ENCODE measurements around the gene B3GLCT. TPM values are rescaled to one million over a fixed set of nuclear protein-coding genes. Genes with fewer than 3 reads are reported as not detected.

B3GLCT gene
- total and polyA plus RNA-seq, 2 donors (not counting 3 experiments of a cell fraction or from before 2014, with no cell fraction given) = 5.2 to 14.6 TPM

DNA sequence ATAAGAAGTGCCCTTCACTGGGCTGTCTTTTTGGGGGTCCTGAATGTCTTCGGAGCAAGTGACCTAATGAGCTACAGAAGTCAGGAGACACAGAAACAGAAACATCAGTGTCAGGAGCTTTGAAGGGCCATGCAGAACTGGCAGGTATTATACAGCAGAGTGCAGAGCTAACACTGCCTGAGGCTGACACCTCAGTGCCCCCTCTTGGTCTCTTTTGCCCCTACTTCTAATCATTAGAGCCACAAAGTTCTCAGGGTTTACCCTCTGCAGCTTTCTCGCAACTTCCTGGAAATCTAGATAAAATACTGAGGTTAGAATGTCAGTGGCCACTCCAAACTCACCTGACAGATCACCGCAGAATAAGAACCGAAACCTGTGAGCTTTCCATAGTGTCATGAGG, 172.7 kb downstream of the B3GLCT start:
- dilution Hi-C loops (cut with MboI; ENCODE audit: extremely low pct_ligation_motif_present, low sequenced_read_pairs) (no loop called here), intact Hi-C loops (cut with micrococcal nuclease) (no loop called here)
- no TSS peak for BruUV-seq (replicated peaks)
- FAIRE-seq (no peak), DNase-seq (ENCODE audit: low read depth, low spot score) (no peak)
- no peaks in the 10 kb centered on the region for H3K79me2 ChIP-seq (ENCODE audit: control insufficient read depth, insufficient read depth, low read length)
- CTCF ChIA-PET = interaction anchor here (1.3 to 1.5 kb wide), 2 partner anchors 40 to 52 kb away, joined by 3 read pairs; no protein-coding TSS in a partner anchor
- no peak overlapping the region for H3K4me3 ChIP-seq (replicated peaks in 1 of 3; ENCODE audit: insufficient read depth in 1 of 3, low read depth in 1 of 3, low read length in 3 of 3)
- H2AFZ ChIP-seq (ENCODE audit: low read depth, low read length) = no peak overlapping the region
- no peak overlapping the region for H3K27ac ChIP-seq (ENCODE audit: insufficient read depth, low read depth, low read length)
- H3K9me3 ChIP-seq (replicated peaks; ENCODE audit: control insufficient read depth, insufficient read depth, low read length) = no peaks in the 10 kb centered on the region
- H3K4me2 ChIP-seq (ENCODE audit: insufficient read depth, low read length) = no peak overlapping the region
- no peak for TF ChIP-seq CTCF (IDR thresholded peaks at IDR 0.05; ENCODE audit: extremely low read depth in 1 of 2, insufficient read depth in 1 of 2, low read depth in 1 of 2, low read length in 2 of 2)
- TF ChIP-seq, protein P1, sequence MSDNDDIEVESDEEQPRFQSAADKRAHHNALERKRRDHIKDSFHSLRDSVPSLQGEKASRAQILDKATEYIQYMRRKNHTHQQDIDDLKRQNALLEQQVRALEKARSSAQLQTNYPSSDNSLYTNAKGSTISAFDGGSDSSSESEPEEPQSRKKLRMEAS (IDR thresholded peaks at IDR 0.05; ENCODE audit: insufficient read depth, insufficient read length) = no peak
- TF ChIP-seq FOS (IDR thresholded peaks at IDR 0.05; ENCODE audit: borderline replicate concordance, insufficient read depth, low read length) = no peak
- TF ChIP-seq POLR2A (IDR thresholded peaks at IDR 0.05; ENCODE audit: low read depth, low read length) = no peak
- no peak for TF ChIP-seq GATA2 (IDR thresholded peaks at IDR 0.05; ENCODE audit: insufficient read depth, insufficient read length, low read depth, low read length)
- TF ChIP-seq JUN (IDR thresholded peaks at IDR 0.05; ENCODE audit: borderline replicate concordance, insufficient read depth, insufficient read length, low read depth) = no peak
- TF ChIP-seq MYC (IDR thresholded peaks at IDR 0.05; ENCODE audit: low read depth, low read length) = no peak
- TF ChIP-seq EZH2 (IDR thresholded peaks at IDR 0.05; ENCODE audit: borderline replicate concordance, low read depth, low read length, severe bottlenecking) = no peak
- no peak for TF ChIP-seq POLR2AphosphoS5 (IDR thresholded peaks at IDR 0.05; ENCODE audit: insufficient read depth, low read depth, low read length)
- no peaks in the 10 kb centered on the region for H3K4me1 ChIP-seq (ENCODE audit: control insufficient read depth, extremely low read depth, insufficient read depth, low read length)
- POLR2A ChIA-PET = no interaction called here
- H3K36me3 ChIP-seq (ENCODE audit: control insufficient read depth in 2 of 2, extremely low read depth in 1 of 2, insufficient read depth in 2 of 2, low read length in 2 of 2) = no peaks in the 10 kb centered on the region
- H3K9ac ChIP-seq (replicated peaks; ENCODE audit: extremely low read depth, insufficient read depth, low read length) = no peak overlapping the region
- H4K20me1 ChIP-seq (replicated peaks; ENCODE audit: control insufficient read depth, extremely low read depth, insufficient read depth, low read length) = no peaks in the 10 kb centered on the region
- H3K27me3 ChIP-seq (ENCODE audit: control insufficient read depth in 2 of 2, insufficient read depth in 2 of 2, low read length in 2 of 2) = peaks cover 0 to 2% of the 10 kb centered on the region in 2 experiments
- H3K9me1 ChIP-seq (replicated peaks; ENCODE audit: control insufficient read depth, extremely low read depth, insufficient read depth, low read length) = no peaks in the 10 kb centered on the region

Measured in endothelial cell of umbilical vein (primary cell).